ENCODE data around the gene ARHGEF17.
A peak's percentile ranks its signal among the peaks of the same experiment; 100 is the strongest.

ARHGEF17 gene

GRCh38 chr11:73380331-73380730 lies 72.3 kb downstream of the ARHGEF17 start:
- Histone ChIP-seq H3K27ac (ENCODE audit: low read depth, low read length) (no peak overlapping the region), H3K27me3 (ENCODE audit: control insufficient read depth in 1 of 2, insufficient read depth in 2 of 2, low read length in 2 of 2) (no peaks in the 10 kb centered on the region), H3K4me1 (ENCODE audit: control insufficient read depth in 1 of 2, insufficient read depth in 2 of 2, low read length in 2 of 2) (peaks cover 32 to 50% of the 10 kb centered on the region in 2 donors), H3K4me3 (ENCODE audit: low read depth in 1 of 2, low read length in 2 of 2) (no peak overlapping the region), H3K9me3 (ENCODE audit: control insufficient read depth in 1 of 2, low read length in 2 of 2) (no peaks in the 10 kb centered on the region), H3K9ac (ENCODE audit: low read depth in 1 of 2, low read length in 2 of 2) (no peak overlapping the region), H3K36me3 (ENCODE audit: control insufficient read depth in 1 of 2, insufficient read depth in 2 of 2, low read length in 2 of 2) (no peaks in the 10 kb centered on the region)

GRCh38 chr11:73380897-73381410 lies 72.9 kb downstream of the ARHGEF17 start:
- Histone ChIP-seq H3K9ac (ENCODE audit: low read depth in 1 of 2, low read length in 2 of 2) (no peak overlapping the region), H3K27me3 (ENCODE audit: control insufficient read depth in 1 of 2, insufficient read depth in 2 of 2, low read length in 2 of 2) (no peaks in the 10 kb centered on the region), H3K4me3 (ENCODE audit: low read depth in 1 of 2, low read length in 2 of 2) (no peak overlapping the region), H3K27ac (ENCODE audit: low read depth, low read length) (no peak overlapping the region), H3K4me1 (ENCODE audit: control insufficient read depth in 1 of 2, insufficient read depth in 2 of 2, low read length in 2 of 2) (peaks cover 28 to 56% of the 10 kb centered on the region in 2 donors), H3K9me3 (ENCODE audit: control insufficient read depth in 1 of 2, low read length in 2 of 2) (no peaks in the 10 kb centered on the region), H3K36me3 (ENCODE audit: control insufficient read depth in 1 of 2, insufficient read depth in 2 of 2, low read length in 2 of 2) (no peaks in the 10 kb centered on the region)

- Histone ChIP-seq H3K4me1 (ENCODE audit: control insufficient read depth in 1 of 2, insufficient read depth in 2 of 2, low read length in 2 of 2) (peaks cover 28 to 62% of the 10 kb centered on the region in 2 donors), H3K36me3 (ENCODE audit: control insufficient read depth in 1 of 2, insufficient read depth in 2 of 2, low read length in 2 of 2) (no peaks in the 10 kb centered on the region), H3K4me3 (ENCODE audit: low read depth in 1 of 2, low read length in 2 of 2) (no peak overlapping the region), H3K27me3 (ENCODE audit: control insufficient read depth in 1 of 2, insufficient read depth in 2 of 2, low read length in 2 of 2) (no peaks in the 10 kb centered on the region), H3K9ac (ENCODE audit: low read depth in 1 of 2, low read length in 2 of 2) (no peak overlapping the region), H3K27ac (ENCODE audit: low read depth, low read length) (no peak overlapping the region), H3K9me3 (ENCODE audit: control insufficient read depth in 1 of 2, low read length in 2 of 2) (no peaks in the 10 kb centered on the region)
Measured at GRCh38 chr11:73381589-73381988, 73.5 kb downstream of the ARHGEF17 start.

- Histone ChIP-seq H3K27ac (ENCODE audit: low read depth, low read length) (no peak overlapping the region), H3K36me3 (ENCODE audit: control insufficient read depth in 1 of 2, insufficient read depth in 2 of 2, low read length in 2 of 2) (no peaks in the 10 kb centered on the region), H3K4me1 (ENCODE audit: control insufficient read depth in 1 of 2, insufficient read depth in 2 of 2, low read length in 2 of 2) (peaks cover 28 to 62% of the 10 kb centered on the region in 2 donors), H3K27me3 (ENCODE audit: control insufficient read depth in 1 of 2, insufficient read depth in 2 of 2, low read length in 2 of 2) (no peaks in the 10 kb centered on the region), H3K9ac (ENCODE audit: low read depth in 1 of 2, low read length in 2 of 2) (no peak overlapping the region), H3K9me3 (ENCODE audit: control insufficient read depth in 1 of 2, low read length in 2 of 2) (no peaks in the 10 kb centered on the region), H3K4me3 (ENCODE audit: low read depth in 1 of 2, low read length in 2 of 2) (no peak overlapping the region)
Measured at GRCh38 chr11:73382183-73382582, 74.1 kb downstream of the ARHGEF17 start.

- Histone ChIP-seq H3K4me1 (ENCODE audit: control insufficient read depth in 1 of 2, insufficient read depth in 2 of 2, low read length in 2 of 2) (peaks cover 28 to 62% of the 10 kb centered on the region in 2 donors), H3K27ac (ENCODE audit: low read depth, low read length) (no peak overlapping the region), H3K27me3 (ENCODE audit: control insufficient read depth in 1 of 2, insufficient read depth in 2 of 2, low read length in 2 of 2) (no peaks in the 10 kb centered on the region), H3K9me3 (ENCODE audit: control insufficient read depth in 1 of 2, low read length in 2 of 2) (no peaks in the 10 kb centered on the region), H3K9ac (ENCODE audit: low read depth in 1 of 2, low read length in 2 of 2) (peak overlapping the region in 1 of 2 donors; percentile 10), H3K4me3 (ENCODE audit: low read depth in 1 of 2, low read length in 2 of 2) (no peak overlapping the region), H3K36me3 (ENCODE audit: control insufficient read depth in 1 of 2, insufficient read depth in 2 of 2, low read length in 2 of 2) (no peaks in the 10 kb centered on the region)
Measured at GRCh38 chr11:73382747-73383146, 74.7 kb downstream of the ARHGEF17 start.

GRCh38 chr11:73383249-73384124 lies 75.4 kb downstream of the ARHGEF17 start:
- no peaks in the 10 kb centered on the region for H3K36me3 ChIP-seq (ENCODE audit: control insufficient read depth in 1 of 2, insufficient read depth in 2 of 2, low read length in 2 of 2)
- H3K9ac ChIP-seq (ENCODE audit: low read depth in 1 of 2, low read length in 2 of 2), result peak overlapping the region in 1 of 2 donors; percentile 10
- no peak overlapping the region for H3K4me3 ChIP-seq (ENCODE audit: low read depth in 1 of 2, low read length in 2 of 2)

GRCh38 chr11:73384125-73384441 lies 76.0 kb downstream of the ARHGEF17 start:
- no peak overlapping the region for H3K4me3 ChIP-seq (ENCODE audit: low read depth in 1 of 2, low read length in 2 of 2)
- H3K36me3 ChIP-seq (ENCODE audit: control insufficient read depth in 1 of 2, insufficient read depth in 2 of 2, low read length in 2 of 2), result no peaks in the 10 kb centered on the region
- H3K9ac ChIP-seq (ENCODE audit: low read depth in 1 of 2, low read length in 2 of 2), result no peak overlapping the region
- H3K9me3 ChIP-seq (ENCODE audit: control insufficient read depth in 1 of 2, low read length in 2 of 2), result no peaks in the 10 kb centered on the region
- H3K27ac ChIP-seq (ENCODE audit: low read depth, low read length), result no peak overlapping the region
- peaks cover 28 to 63% of the 10 kb centered on the region in 2 donors for H3K4me1 ChIP-seq (ENCODE audit: control insufficient read depth in 1 of 2, insufficient read depth in 2 of 2, low read length in 2 of 2)
- no peaks in the 10 kb centered on the region for H3K27me3 ChIP-seq (ENCODE audit: control insufficient read depth in 1 of 2, insufficient read depth in 2 of 2, low read length in 2 of 2)

More at GRCh38 chr11:73383249-73384124, 75.4 kb downstream of the ARHGEF17 start:
- Histone ChIP-seq H3K27me3 (ENCODE audit: control insufficient read depth in 1 of 2, insufficient read depth in 2 of 2, low read length in 2 of 2) (no peaks in the 10 kb centered on the region), H3K4me1 (ENCODE audit: control insufficient read depth in 1 of 2, insufficient read depth in 2 of 2, low read length in 2 of 2) (peaks cover 28 to 66% of the 10 kb centered on the region in 2 donors), H3K9me3 (ENCODE audit: control insufficient read depth in 1 of 2, low read length in 2 of 2) (no peaks in the 10 kb centered on the region), H3K27ac (ENCODE audit: low read depth, low read length) (no peak overlapping the region)

GRCh38 chr11:73384531-73384871 lies 76.4 kb downstream of the ARHGEF17 start:
- Histone ChIP-seq H3K27ac (ENCODE audit: low read depth, low read length) (no peak overlapping the region), H3K4me1 (ENCODE audit: control insufficient read depth in 1 of 2, insufficient read depth in 2 of 2, low read length in 2 of 2) (peaks cover 28 to 63% of the 10 kb centered on the region in 2 donors), H3K27me3 (ENCODE audit: control insufficient read depth in 1 of 2, insufficient read depth in 2 of 2, low read length in 2 of 2) (no peaks in the 10 kb centered on the region), H3K36me3 (ENCODE audit: control insufficient read depth in 1 of 2, insufficient read depth in 2 of 2, low read length in 2 of 2) (no peaks in the 10 kb centered on the region), H3K9me3 (ENCODE audit: control insufficient read depth in 1 of 2, low read length in 2 of 2) (no peaks in the 10 kb centered on the region), H3K4me3 (ENCODE audit: low read depth in 1 of 2, low read length in 2 of 2) (no peak overlapping the region), H3K9ac (ENCODE audit: low read depth in 1 of 2, low read length in 2 of 2) (no peak overlapping the region)

GRCh38 chr11:73384872-73385689 lies 77.0 kb downstream of the ARHGEF17 start:
- Histone ChIP-seq H3K27ac (ENCODE audit: low read depth, low read length) (peak overlapping the region; percentile 58), H3K27me3 (ENCODE audit: control insufficient read depth in 1 of 2, insufficient read depth in 2 of 2, low read length in 2 of 2) (no peaks in the 10 kb centered on the region), H3K36me3 (ENCODE audit: control insufficient read depth in 1 of 2, insufficient read depth in 2 of 2, low read length in 2 of 2) (no peaks in the 10 kb centered on the region), H3K9ac (ENCODE audit: low read depth in 1 of 2, low read length in 2 of 2) (no peak overlapping the region), H3K9me3 (ENCODE audit: control insufficient read depth in 1 of 2, low read length in 2 of 2) (no peaks in the 10 kb centered on the region), H3K4me1 (ENCODE audit: control insufficient read depth in 1 of 2, insufficient read depth in 2 of 2, low read length in 2 of 2) (peaks cover 28 to 62% of the 10 kb centered on the region in 2 donors), H3K4me3 (ENCODE audit: low read depth in 1 of 2, low read length in 2 of 2) (no peak overlapping the region)

- Histone ChIP-seq H3K27ac (ENCODE audit: low read depth, low read length) (no peak overlapping the region), H3K4me1 (ENCODE audit: control insufficient read depth in 1 of 2, insufficient read depth in 2 of 2, low read length in 2 of 2) (peaks cover 28 to 61% of the 10 kb centered on the region in 2 donors), H3K27me3 (ENCODE audit: control insufficient read depth in 1 of 2, insufficient read depth in 2 of 2, low read length in 2 of 2) (no peaks in the 10 kb centered on the region), H3K36me3 (ENCODE audit: control insufficient read depth in 1 of 2, insufficient read depth in 2 of 2, low read length in 2 of 2) (no peaks in the 10 kb centered on the region), H3K9ac (ENCODE audit: low read depth in 1 of 2, low read length in 2 of 2) (no peak overlapping the region), H3K9me3 (ENCODE audit: control insufficient read depth in 1 of 2, low read length in 2 of 2) (no peaks in the 10 kb centered on the region), H3K4me3 (ENCODE audit: low read depth in 1 of 2, low read length in 2 of 2) (peak overlapping the region in 1 of 2 donors; percentile 45)
Measured at GRCh38 chr11:73386016-73386415, 77.9 kb downstream of the ARHGEF17 start.

Measured in duodenal mucosa (tissue), 2 donors.